Measurements from ENCODE around the gene PDCD1LG2.

Gene PDCD1LG2

GRCh38 chr9:5529683-5530221 lies 19.4 kb downstream of the PDCD1LG2 start:
- FAIRE-seq (no peak), DNase-seq (ENCODE audit: insufficient read length, low spot score) (no peak)

DNA sequence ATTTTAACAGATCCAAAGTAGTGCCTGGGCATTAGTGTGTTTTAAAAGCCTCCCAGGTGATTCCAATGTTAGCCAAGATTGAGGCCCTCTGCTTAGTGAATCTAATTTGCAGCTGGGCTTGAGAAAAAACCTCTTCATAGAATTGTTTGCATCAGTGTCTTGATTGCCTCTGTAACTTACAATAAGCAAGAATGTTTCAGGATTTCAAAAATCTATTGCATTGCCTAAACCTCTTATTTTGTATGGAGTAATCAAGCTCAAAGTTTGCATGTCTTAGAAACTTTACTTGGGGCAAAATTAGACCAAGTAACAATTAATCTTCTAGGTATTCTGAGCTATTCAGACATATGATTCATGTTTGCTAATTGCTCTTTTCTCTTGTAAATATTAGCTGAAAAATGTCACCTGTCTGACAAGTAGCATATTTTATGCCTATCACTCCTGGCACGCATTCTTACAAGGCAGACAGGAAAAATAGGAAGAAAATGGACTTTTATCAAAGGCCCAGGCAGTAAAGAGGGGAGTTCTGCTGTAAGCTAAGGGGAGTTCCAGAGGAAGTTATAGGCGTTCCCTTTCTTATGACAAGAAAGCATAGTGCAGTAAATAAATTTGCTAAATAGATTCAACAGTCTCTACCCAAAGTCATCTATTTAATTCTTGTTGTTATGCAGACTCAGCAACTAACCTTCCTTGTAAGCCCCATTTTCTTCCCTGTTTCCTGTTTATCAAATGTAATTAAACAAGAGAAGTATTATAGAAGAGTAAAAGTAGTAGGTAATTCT lies 21.0 kb downstream of the PDCD1LG2 start:
- no peak for FAIRE-seq
- DNase-seq (ENCODE audit: insufficient read length, low spot score) = no peak

- no peak for FAIRE-seq
- no peak for DNase-seq (ENCODE audit: insufficient read length, low spot score)
Measured at GRCh38 chr9:5532306-5532705, 22.0 kb downstream of the PDCD1LG2 start.

DNA sequence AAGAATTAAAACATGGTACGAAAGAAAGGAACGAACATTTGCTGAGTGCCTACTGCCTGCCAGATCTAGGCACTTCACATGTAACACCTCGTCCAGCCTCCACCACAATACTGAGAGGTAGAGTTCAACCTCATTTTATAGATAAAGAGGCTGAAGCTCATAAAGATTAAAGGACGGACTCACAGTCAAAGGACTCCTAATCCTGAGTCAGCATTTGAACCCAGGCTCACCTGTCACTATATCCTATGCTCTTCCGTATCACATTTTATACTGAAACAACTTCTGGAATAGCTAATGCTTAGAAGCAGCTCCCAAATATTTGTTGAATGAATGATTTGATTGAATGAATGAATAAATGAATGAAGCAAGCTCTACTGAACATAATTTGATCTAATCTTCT lies 22.5 kb downstream of the PDCD1LG2 start:
- no peak for FAIRE-seq
- DNase-seq (ENCODE audit: insufficient read length, low spot score) = no peak

DNA sequence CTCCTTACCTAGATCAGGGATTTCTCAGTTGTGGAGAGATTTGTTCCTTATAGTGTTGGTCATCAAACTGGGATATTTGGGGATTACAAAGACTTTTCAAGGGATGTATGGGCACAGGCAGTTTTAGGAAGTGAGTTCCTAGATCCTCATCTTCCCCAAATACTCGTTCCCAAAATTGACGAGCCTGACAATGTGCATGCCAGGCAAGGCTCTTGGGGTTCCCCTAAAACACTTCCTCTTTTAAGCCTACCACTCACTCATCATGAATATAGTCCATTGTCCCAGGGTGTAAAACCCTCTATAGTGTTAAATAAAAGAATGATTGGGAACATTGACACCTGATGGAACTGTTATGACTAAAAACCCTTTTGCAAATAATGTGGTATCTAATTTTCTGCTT lies 26.4 kb downstream of the PDCD1LG2 start:
- no peak for DNase-seq (ENCODE audit: insufficient read length, low spot score)
- FAIRE-seq = no peak

- DNase-seq (ENCODE audit: insufficient read length, low spot score) (no peak), FAIRE-seq (no peak)
Measured at GRCh38 chr9:5543875-5544702, 33.8 kb downstream of the PDCD1LG2 start.

DNA sequence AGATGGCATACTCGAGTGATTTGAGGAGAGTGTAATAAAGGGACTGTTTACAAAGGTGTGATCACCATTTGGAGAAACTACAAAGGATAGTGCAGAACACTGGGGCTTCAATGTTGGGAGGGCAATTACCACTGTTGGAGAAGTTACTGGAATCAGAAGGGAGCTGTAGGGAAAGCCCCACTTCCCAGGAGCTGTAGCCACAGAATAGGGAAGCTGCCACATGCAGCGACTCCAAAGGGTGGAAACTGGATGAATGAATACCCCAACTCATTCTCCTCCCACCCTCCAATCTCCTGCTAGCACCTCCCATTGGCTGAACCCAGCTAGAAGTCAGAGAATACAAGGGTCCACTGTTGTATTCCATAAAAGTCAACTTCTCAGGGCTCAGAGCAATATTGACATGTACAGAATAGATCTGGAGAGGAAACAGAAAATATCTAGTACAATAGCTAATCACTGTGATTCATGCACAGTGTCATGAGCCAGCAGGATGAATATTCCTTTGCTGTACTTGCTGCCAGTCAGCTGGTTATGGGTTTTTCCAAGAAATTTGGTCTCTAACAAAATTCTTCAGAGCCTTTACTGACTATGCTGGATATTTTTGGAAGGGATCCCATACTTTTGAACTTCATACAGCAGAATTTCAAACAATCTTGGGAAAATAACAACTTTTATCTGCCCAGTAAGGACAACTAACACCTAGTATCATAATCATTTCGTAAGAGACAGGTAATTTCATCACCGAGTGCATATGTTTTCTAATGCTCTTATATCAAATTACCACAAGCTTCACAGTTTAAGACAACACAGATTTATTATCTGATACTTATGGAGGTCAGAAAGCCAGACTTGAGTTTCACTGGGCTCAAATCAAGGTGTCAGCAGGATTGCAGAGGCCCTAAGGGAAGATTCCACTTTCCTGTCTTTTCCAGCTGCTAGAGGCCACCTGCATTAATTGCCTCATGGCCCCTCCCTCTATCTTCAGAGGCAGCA lies 39.6 kb downstream of the PDCD1LG2 start:
- FAIRE-seq = no peak

GRCh38 chr9:5551368-5552150 lies 41.2 kb downstream of the PDCD1LG2 start:
- no peak for FAIRE-seq
- no peak for DNase-seq (ENCODE audit: insufficient read length, low spot score)

More for the DNA sequence above, 39.6 kb downstream of the PDCD1LG2 start:
- DNase-seq (ENCODE audit: insufficient read length, low spot score) = no peak

DNA sequence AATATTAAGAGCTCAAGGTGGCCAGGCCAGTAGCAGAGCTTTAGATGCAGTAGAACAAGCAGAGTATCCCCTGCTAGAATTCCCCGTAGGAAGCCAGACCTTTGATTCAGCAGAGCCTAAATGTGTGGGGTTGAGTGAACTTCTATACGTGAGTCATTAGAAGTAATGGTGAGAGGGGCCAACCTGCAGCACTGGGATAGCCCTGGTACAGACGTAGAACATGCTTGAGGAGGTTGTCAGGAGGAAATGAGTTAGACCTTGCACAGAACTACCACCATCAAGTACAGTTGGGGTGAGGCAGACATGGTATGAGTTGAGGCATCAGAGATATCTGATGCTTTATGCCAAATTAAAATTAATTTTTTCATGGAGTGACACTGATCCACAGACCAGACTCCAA lies 42.0 kb downstream of the PDCD1LG2 start:
- no peak for DNase-seq (ENCODE audit: insufficient read length, low spot score)
- FAIRE-seq = no peak

- no peak for DNase-seq (ENCODE audit: insufficient read length, low spot score)
- FAIRE-seq = no peak
Measured at GRCh38 chr9:5553211-5553610, 42.9 kb downstream of the PDCD1LG2 start.

GRCh38 chr9:5554254-5554653 lies 43.9 kb downstream of the PDCD1LG2 start:
- DNase-seq (ENCODE audit: insufficient read length, low spot score) = no peak

DNA sequence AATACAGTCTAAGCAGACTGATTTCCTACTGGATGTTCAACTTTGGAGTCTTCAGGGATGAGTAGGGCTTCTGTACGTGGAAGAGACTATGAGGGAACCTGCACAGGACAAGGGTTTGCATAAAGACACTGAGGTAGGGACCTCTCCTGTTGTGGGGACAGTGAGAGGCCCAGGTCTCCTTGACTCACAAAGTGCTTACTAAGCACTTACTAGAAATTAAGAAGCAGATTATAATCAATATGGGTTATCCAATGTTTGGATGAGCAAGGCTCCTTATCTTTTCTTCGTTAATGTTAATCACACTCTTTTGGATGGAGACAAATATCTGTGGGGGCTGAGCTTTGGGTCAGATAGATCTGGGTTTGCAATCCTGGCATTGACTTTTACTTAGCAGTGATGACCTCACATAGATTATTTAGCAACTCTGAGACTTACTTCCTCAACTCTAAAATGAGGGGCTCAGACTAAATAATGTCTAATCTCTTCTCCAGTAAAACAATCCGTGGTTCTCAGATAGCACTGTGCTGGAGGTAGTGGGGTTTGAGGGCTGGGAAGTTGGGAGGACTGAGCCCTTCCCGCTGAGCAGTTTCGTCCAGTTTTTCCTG lies 45.9 kb downstream of the PDCD1LG2 start:
- FAIRE-seq (no peak), DNase-seq (ENCODE audit: insufficient read length, low spot score) (no peak)

More at GRCh38 chr9:5554254-5554653, 43.9 kb downstream of the PDCD1LG2 start:
- no peak for FAIRE-seq

DNA sequence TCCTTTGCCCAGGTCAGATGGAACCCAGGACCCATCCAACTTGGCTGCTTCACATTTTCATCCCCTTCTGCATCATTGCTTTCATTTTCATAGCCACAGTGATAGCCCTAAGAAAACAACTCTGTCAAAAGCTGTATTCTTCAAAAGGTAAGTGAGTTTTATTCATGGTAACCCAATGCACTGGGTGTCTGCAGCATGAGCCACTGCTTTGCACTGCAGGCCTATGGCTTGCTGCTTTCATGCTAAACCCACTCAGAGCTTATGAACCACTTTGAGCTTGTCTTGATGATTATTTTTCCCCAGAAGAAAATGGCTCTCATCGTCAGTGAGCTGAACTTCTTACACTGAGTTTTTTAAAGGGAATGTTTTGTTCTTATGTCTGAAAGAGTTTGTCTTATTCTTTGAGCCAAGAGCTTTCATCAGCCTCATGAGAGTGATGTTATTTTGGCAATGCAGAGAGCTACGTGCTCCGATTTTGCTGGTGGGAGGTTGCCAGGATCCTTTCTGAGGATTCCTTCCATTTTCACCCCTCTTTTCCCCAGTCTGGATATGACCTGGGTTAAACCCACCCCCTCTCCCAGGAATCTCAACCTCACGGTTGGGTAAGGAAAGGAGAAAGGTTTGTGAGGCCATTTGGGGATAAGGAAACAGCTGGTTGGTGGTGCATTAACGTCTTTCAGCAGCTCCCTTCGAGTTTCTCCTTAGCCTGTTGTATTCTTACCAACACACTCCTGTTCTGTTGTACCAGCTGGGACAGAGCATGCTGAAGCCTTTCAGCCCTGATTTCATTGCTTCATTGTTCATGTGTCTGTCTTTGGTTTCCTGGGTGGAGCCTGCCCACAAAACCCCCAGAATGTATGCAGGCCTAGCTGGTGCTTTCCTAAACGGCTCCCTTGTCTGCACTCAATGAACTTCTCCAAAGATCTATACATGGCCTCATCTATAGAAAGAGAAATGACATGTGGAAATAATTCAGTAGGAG lies 47.6 kb downstream of the PDCD1LG2 start:
- FAIRE-seq (no peak), DNase-seq (ENCODE audit: insufficient read length, low spot score) (no peak)

GRCh38 chr9:5559659-5560058 lies 49.3 kb downstream of the PDCD1LG2 start:
- no peak for FAIRE-seq
- DNase-seq (ENCODE audit: insufficient read length, low spot score) = no peak

- DNase-seq (ENCODE audit: insufficient read length, low spot score) = no peak
- FAIRE-seq = no peak
Measured at GRCh38 chr9:5560443-5561100, 50.2 kb downstream of the PDCD1LG2 start.

- DNase-seq (ENCODE audit: insufficient read length, low spot score) = no peak
- no peak for FAIRE-seq
Measured at GRCh38 chr9:5561828-5562488, 51.6 kb downstream of the PDCD1LG2 start.

DNA sequence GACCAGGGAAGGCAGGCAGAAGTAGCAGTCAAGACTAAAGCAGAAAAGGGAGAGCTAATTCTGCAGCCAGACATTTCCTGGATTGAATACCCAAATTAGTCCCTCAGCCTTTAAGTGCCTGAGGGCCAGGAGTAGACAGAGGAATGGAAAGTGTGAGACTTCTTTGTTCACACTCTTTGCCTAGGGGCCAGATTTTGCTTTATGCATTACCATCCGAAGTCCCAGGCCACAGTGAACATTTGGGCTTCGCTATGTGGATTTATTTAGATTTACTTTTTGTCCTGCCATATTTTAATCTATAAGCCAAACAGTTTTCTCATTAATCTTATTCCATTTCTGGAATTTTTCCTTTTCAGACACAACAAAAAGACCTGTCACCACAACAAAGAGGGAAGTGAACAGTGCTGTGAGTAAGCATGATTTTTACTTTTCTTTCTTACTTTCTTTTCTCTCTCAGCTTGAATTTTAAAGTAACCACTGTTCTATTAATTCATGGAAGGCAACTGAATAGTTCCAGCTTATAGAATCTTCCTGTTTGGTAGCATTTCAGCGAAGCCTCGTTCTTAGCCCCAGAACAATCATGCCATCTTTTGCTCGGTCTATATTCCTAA lies 52.6 kb downstream of the PDCD1LG2 start:
- no peak for DNase-seq (ENCODE audit: insufficient read length, low spot score)
- FAIRE-seq = no peak
